HG03575 (cell line): Measurements from ENCODE around the gene PTPRT.

Experiments
- ATAC-seq: cut with Tn5 transposase; IDR thresholded peaks from one replicate; pipeline ENCODE4 v1.9.1; 2021; ENCODE audit not compliant: unreplicated experiment, insufficient number of reproducible peaks, low FRiP score; ENCODE audit errors: extremely low read depth

Gene PTPRT

DNA sequence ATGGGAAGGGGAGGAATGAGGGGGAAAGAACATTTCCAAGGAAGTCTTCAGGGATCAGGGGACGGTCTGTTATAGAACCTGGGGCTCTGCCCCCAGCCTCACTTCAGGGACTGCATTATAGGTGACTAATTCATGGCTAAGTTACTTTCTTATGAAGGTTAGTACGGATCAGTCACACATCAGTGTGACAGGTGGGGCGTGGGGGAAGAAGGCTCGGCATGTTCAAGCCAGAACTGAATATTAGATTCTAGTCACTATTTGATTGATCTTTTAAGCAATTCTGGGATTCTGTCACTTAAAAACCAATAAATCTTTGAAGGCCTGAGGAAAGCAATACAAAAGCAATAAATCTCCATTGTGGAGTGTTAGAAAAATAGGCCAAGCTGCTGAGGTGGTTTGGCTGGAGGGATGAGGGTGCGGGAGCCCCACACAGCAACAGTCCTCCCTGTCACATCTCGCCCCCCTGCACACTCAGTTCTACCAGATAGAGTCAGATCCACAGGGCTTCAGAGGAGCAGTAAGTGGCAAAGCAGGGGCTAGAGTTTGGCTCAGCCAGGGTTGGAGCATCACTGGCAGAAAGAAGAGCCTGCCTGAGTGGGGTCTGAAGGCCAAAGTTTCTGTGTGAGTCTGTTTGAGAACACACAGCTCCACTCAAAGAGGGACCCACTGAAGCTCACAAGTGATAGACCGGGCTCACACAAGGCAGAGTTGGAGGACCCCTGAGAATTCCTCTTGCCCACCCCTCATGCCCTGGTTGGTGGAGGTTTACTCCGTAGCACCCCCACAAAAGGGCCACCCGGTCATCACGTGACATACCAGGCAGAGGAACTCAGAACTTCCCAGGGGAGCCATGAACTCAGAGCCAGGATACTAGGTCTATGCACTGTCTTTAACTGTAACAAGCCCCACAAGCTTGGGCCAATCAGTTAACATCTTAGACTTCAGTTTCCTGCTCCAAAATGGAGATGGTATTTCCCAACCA lies 843.2 kb downstream of the PTPRT start:
- no peak for ATAC-seq

DNA sequence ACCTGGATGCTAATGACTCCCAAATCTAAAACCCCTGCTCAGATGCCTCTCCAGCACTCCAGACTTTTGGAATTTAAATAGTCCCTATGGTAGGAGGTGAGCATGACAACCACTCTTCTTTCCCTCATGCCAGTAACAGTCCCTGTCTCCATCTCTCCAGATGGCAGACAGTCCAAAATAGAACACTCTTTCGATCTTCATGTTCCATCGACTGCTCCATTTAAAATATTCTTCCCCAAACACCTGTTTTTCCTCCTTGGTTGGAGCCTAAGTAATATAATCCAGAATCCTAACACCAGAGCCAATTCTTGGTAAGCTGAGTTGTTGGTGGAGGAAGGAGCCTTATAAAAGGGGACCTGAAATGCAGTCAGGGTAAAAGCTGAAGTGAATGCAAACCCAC lies 848.1 kb downstream of the PTPRT start:
- no peak for ATAC-seq

DNA sequence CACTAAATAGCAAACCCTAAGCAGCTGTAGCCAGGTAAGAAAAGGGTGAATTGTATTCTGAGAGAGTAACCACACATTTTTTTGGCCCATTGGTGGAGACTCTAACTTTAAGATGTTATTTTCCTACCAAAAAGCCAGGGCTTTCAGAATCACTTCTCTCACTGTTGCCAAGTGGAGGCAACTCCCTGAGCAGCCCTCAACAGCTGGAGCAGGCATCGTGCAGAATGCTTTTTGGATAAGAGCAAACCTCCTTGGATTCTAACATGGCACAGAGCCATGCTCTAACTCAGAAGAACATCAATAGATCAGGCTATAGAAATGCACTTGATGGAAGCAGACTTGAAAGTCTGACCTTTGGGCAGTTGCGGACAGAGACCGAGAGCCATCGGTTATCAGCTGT lies 849.3 kb downstream of the PTPRT start:
- no peak for ATAC-seq

- no peak for ATAC-seq
Measured at GRCh38 chr20:42338294-42339201, 851.2 kb downstream of the PTPRT start.

DNA sequence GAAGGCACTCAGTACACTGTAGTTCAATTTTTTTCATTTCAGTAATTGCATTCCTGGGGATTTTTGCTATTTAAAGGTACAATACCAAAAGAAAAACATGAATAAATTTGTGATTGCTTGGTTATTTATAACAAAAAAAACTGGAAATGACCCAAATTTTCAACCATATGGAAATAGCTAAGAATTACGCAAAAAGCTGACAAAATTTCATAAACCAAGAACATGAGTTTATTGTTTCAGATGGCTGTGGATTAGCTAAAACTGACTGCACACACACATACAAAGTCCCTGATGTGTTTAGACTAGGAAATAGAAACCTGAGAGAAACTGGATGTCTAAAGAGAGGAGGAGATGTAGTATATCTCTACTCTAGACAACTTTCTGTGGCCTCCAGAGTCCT lies 853.1 kb downstream of the PTPRT start:
- ATAC-seq = no peak

DNA sequence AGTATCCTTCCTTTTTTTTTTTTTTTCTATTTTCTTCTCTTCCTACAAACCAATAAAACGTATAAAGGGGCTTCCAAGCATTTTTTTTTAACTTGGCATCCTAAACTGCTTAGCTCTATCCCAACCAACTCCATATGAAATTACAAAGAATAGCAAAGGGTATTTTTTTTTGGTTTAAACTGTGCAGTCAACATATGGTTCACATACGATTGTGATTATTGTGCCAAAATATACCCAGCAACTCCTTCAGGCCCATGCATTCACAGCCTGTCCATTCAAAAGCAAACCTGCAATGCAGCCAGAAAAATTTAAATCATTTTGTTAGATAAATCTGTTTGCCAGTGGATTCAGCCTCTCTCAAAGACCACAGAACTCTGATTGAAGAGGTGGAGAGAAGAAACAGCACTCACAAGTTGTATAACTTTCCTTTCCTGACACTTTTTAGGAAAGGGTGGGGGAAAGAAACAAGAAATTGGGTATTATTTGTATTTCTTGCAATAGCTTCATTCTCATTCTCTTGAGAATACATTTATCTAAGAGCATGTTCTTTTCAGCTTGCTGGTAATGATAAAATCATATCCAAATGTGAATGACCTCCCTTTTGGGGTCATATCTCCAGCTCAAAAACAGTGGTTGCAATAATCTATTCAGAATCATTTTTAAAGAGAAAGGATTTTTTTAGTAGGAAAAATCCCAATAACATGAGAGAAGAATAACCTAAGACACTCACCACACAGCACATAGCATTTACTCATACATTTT lies 870.3 kb downstream of the PTPRT start:
- no peak for ATAC-seq

GRCh38 chr20:42313704-42314103 lies 876.0 kb downstream of the PTPRT start:
- no peak for ATAC-seq

DNA sequence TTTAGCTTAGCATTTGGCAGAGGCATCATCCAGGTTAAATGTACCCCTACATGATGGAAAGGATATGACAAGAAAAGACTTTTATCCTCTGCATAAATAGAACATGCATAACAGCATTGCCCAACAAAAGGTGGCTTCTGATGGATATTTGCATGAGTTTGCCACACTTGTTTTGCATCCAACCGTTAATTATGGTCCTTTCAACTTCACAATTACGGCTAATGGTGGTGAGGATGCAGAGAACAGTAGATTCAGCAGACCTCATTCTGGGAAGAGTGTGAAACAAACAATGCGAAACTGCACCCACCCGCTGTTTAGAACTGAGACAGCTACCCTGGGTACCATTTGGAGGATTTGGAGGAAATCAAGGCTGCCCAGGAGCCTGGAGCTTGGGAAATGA lies 880.7 kb downstream of the PTPRT start:
- no peak for ATAC-seq

DNA sequence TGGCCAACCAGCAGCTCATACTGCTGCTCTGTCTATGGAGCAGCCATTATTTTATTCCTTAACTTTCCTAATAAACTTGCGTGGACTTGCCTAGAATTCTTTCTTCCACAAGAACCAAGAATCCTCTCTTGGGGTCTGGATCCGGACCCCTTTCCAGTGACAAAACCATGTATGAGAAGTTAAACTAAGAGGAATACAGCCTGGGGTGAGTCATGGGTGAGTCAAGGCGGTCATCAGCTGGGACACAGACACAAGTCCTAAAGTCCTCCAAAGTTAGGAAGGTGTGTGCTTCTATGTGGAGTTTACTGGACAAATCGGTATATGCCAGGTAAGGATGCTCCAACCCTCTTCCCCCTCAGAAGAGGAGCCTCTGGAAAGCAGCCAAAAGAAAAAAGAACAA lies 881.5 kb downstream of the PTPRT start:
- no peak for ATAC-seq

GRCh38 chr20:42295592-42295991 lies 894.1 kb downstream of the PTPRT start:
- ATAC-seq = no peak

- no peak for ATAC-seq
Measured at GRCh38 chr20:42294976-42295375, 894.7 kb downstream of the PTPRT start.

GRCh38 chr20:42281801-42282200 lies 907.9 kb downstream of the PTPRT start:
- ATAC-seq = no peak

DNA sequence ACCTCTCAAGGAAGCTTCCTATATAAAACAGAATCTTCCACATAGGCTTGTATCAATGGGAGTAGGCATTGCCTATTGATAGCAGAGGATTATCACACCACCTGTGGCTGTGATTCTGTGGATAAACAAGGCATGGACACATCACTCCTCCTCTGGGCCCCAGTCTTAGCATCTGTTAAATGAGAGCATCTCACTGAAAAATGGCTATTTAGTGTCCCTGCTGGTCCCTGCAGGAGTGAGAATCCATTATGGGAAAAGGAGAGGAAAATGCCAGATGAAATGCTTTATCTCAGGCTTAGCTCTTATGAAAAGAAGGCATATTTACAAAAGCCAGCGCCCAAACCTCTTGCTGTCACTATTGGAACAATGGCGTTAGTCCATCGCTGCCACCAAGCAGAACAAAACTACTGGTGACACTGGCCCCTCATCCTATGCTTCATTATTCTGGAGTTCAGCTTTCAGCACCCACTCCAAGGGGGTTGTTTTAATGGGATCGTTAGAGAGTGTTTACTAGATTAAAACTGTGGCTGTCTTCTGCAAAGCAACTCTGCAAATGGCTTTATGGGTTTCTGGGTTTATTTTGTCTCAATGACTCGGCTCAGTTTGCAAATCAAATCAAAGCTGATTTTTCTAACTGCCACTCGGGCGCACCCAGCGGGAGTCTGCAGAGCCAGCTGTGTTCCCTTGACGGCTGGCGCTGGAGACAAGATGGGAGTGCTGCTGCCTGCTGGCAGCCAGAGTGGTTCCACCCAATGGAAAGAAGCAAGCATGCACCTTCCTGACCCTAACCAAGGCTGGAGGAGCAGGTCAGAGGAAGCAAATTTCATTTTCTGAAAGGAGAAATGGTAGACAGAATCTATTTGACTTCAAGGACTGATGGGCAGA lies 912.7 kb downstream of the PTPRT start:
- ATAC-seq = no peak

DNA sequence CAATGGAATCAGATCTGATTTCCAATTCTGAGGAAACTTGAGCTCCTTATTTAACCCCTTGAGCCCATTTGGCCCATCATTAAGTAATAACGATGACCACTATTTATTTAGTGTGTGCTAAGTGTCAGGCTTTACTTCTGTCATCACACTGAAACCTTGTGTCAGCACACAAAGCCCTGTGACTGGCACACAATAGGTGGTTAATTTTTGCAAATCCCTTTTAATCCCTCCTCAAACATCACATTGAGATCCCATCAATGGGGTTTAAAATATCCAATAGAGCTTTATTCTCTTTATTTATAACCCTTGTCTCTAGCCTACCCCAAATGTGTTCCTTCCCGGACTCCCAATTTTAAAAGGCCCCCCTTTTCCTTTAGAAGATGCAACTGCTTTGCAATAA lies 914.7 kb downstream of the PTPRT start:
- no peak for ATAC-seq

GRCh38 chr20:42272516-42272915 lies 917.2 kb downstream of the PTPRT start:
- no peak for ATAC-seq

- ATAC-seq = no peak
Measured at GRCh38 chr20:42270539-42270938, 919.2 kb downstream of the PTPRT start.

- no peak for ATAC-seq
Measured at GRCh38 chr20:42267793-42268384, 921.8 kb downstream of the PTPRT start.

DNA sequence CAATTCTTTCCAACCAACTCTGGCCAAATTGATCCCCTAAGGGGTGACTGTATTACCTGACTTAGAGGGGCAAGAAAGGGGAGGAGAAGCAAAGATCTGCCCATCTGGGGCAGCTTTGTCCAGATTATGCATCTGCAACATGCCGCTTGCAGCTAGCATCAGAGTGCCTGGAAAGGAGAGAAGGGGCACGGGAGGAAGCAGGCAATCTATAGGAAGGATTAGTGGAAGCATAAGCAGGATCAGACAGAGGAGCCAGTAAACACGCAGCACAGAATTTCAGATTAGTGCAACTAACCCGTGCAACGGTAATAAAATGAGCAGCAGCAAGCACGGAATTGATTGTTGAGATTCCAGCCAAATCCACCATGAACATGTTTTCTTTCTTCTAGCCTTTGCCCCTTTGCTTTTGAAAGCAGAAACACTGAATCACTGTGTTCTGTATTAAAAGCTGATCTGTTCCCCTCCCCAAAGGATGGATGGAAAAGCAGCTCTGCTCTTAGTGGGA lies 927.9 kb downstream of the PTPRT start:
- no peak for ATAC-seq
